ENCODE data around the gene IFI16. TPM values are rescaled to one million over a fixed set of nuclear protein-coding genes. Genes with fewer than 3 reads are reported as not detected.
"Not testable (repeated sequence)": the region's sequence is repeated elsewhere in the genome, so short reads cannot be mapped to it uniquely, and the experiment has no call there.

IFI16 gene
- polyA plus RNA-seq, 2 of the 4 experiments (the other 2 are of a cell fraction): 1.5 to 3.3 TPM

DNA sequence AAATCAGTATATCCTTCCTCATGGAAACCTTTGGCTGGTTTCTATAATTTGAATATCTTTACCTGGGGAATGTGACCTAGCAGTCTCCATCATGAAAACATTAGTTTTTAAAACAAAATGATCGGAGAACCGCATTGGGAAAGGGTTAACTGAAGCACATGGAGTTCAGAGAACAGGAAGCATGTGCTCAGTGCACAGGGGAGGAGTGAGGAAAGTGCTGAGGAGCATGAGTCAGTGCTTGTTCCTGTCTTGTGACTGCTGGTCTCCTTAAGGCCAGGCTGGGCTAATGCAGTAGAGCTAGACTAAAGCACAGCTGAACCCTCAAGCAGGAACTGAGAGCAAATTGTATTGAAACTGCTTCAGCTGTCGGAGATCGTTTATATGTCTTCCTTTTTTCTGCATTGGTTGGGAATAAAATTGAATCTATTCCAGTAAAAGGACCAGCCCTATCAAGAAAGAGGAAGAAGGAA lies 5.8 kb downstream of the IFI16 start:
- Histone ChIP-seq H3K27ac (peak overlapping the region in 1 of 2 experiments; percentile 34; a peak in 1 of 6 replicates), H3K4me1 (no peaks in the 10 kb centered on the region), H3K4me2 (no peak overlapping the region), H3K4me3 (no peak overlapping the region), H3K9me3 (no peaks in the 10 kb centered on the region)
- ATAC-seq (peak; percentile 84 to 95), DNase-seq (ENCODE audit: low read depth in 1 of 2, low spot score in 1 of 2) (peak in 1 of 2 experiments; percentile 65), FAIRE-seq (no peak)
- ChIA-PET POLR2A (no interaction called here), CTCF (no interaction called here)
- TF ChIP-seq TP53 (CRISPR knock-in tag; IDR thresholded peaks at IDR 0.05): no peak
- TF ChIP-seq, protein P1, sequence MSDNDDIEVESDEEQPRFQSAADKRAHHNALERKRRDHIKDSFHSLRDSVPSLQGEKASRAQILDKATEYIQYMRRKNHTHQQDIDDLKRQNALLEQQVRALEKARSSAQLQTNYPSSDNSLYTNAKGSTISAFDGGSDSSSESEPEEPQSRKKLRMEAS (IDR thresholded peaks at IDR 0.05): peak; percentile 80
- no peak for TF ChIP-seq CBX2 (IDR thresholded peaks at IDR 0.05; ENCODE audit: borderline replicate concordance, low read depth)
- TF ChIP-seq, protein P2, sequence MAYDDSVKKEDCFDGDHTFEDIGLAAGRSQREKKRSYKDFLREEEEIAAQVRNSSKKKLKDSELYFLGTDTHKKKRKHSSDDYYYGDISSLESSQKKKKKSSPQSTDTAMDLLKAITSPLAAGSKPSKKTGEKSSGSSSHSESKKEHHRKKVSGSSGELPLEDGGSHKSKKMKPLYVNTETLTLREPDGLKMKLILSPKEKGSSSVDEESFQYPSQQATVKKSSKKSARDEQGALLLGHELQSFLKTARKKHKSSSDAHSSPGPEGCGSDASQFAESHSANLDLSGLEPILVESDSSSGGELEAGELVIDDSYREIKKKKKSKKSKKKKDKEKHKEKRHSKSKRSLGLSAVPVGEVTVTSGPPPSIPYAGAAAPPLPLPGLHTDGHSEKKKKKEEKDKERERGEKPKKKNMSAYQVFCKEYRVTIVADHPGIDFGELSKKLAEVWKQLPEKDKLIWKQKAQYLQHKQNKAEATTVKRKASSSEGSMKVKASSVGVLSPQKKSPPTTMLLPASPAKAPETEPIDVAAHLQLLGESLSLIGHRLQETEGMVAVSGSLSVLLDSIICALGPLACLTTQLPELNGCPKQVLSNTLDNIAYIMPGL (CRISPR knock-in tag; IDR thresholded peaks at IDR 0.05; ENCODE audit: borderline replicate concordance): no peak
- 50% methylated on average over 4 of the region's 4 CpGs for WGBS (ENCODE audit: missing lambda C conversion rate)

GRCh38 chr1:159023723-159024122 lies 14.0 kb downstream of the IFI16 start:
- Histone ChIP-seq H3K4me1 (no peaks in the 10 kb centered on the region), H3K9me3 (no peaks in the 10 kb centered on the region), H3K4me2 (no peak overlapping the region), H3K27ac (no peak overlapping the region), H3K4me3 (no peak overlapping the region)
- ATAC-seq: no peak
- no peak for DNase-seq (ENCODE audit: low read depth in 1 of 2, low spot score in 1 of 2)
- WGBS (ENCODE audit: missing lambda C conversion rate): 53% methylated on average over 10 of the region's 10 CpGs
- no peak for FAIRE-seq
- ChIA-PET CTCF (no interaction called here), POLR2A (no interaction called here)
- TF ChIP-seq CBX8 (IDR thresholded peaks at IDR 0.05): no peak
- TF ChIP-seq, protein P3, sequence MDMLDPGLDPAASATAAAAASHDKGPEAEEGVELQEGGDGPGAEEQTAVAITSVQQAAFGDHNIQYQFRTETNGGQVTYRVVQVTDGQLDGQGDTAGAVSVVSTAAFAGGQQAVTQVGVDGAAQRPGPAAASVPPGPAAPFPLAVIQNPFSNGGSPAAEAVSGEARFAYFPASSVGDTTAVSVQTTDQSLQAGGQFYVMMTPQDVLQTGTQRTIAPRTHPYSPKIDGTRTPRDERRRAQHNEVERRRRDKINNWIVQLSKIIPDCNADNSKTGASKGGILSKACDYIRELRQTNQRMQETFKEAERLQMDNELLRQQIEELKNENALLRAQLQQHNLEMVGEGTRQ (IDR thresholded peaks at IDR 0.05): no peak
- TF ChIP-seq RNF2 (IDR thresholded peaks at IDR 0.05; ENCODE audit: borderline replicate concordance, low read depth): no peak
- TF ChIP-seq SREBF2 (IDR thresholded peaks at IDR 0.05): no peak
- TF ChIP-seq POLR2AphosphoS2 (conservative IDR thresholded peaks at IDR 0.05; ENCODE audit: low read length): no peak
- TF ChIP-seq ESRRA (IDR thresholded peaks at IDR 0.05; ENCODE audit: borderline replicate concordance, low read length): no peak
- no peak for TF ChIP-seq KDM5A (IDR thresholded peaks at IDR 0.05)
- TF ChIP-seq POLR2A (IDR thresholded peaks at IDR 0.05; ENCODE audit: low read length): no peak
- no peak for TF ChIP-seq CTCF (IDR thresholded peaks at IDR 0.05)

GRCh38 chr1:159025043-159025442 lies 15.3 kb downstream of the IFI16 start:
- no peak overlapping the region for H3K4me3 ChIP-seq
- no peak overlapping the region for H3K27ac ChIP-seq
- POLR2A ChIA-PET: no interaction called here
- no peak for TF ChIP-seq HOXA7 (CRISPR knock-in tag; IDR thresholded peaks at IDR 0.05)
- TF ChIP-seq ZC3H11A (IDR thresholded peaks at IDR 0.05): no peak
- no peak for TF ChIP-seq ELK1 (IDR thresholded peaks at IDR 0.05; ENCODE audit: low read depth, low read length)
- TF ChIP-seq ZSCAN20 (CRISPR knock-in tag; IDR thresholded peaks at IDR 0.05): no peak
- TF ChIP-seq, protein P2 (CRISPR knock-in tag; IDR thresholded peaks at IDR 0.05; ENCODE audit: borderline replicate concordance): no peak
- TF ChIP-seq MYC (IDR thresholded peaks at IDR 0.05; ENCODE audit: borderline replicate concordance, low read length): no peak
- TF ChIP-seq RFX5 (IDR thresholded peaks at IDR 0.05): no peak
- no peak for TF ChIP-seq KDM5A (IDR thresholded peaks at IDR 0.05)
- TF ChIP-seq HOXB13 (CRISPR knock-in tag; IDR thresholded peaks at IDR 0.05; ENCODE audit: low read depth): no peak
- no peak for TF ChIP-seq BCL3 (IDR thresholded peaks at IDR 0.05)
- no peak for TF ChIP-seq HOXB5 (CRISPR knock-in tag; IDR thresholded peaks at IDR 0.05)
- no peak for TF ChIP-seq HDAC2 (IDR thresholded peaks at IDR 0.05)
- no peak overlapping the region for H3K4me2 ChIP-seq
- ATAC-seq: no peak
- H3K9me3 ChIP-seq: no peaks in the 10 kb centered on the region
- WGBS (ENCODE audit: missing lambda C conversion rate): 69% methylated on average over 7 of the region's 7 CpGs
- FAIRE-seq: no peak
- H3K4me1 ChIP-seq: no peaks in the 10 kb centered on the region
- DNase-seq (ENCODE audit: low read depth in 1 of 2, low spot score in 1 of 2): no peak
- CTCF ChIA-PET: no interaction called here

DNA sequence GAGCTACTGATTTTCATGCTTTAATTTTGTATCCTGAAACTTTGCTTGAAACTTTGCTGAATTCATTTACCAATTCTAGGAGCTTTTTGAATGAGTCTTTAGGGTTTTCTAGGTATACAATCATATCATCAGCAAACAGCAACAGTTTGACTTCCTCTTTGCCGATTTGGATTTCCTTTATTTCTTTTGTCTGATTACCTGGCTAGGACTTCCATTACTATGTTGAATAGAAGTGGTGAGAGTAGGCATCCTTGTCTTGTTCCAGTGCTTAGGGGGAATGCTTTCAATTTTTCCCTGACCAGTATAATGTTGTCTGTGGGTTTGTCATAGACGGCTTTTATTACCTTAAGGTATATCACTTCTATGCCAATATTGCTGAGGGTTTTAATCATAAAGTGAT lies 17.1 kb downstream of the IFI16 start:
- POLR2A ChIA-PET; H3K9me3 ChIP-seq; H3K4me1 ChIP-seq; ATAC-seq; H3K4me2 ChIP-seq; H3K27ac ChIP-seq; H3K4me3 ChIP-seq; FAIRE-seq; DNase-seq (ENCODE audit: low read depth in 1 of 2, low spot score in 1 of 2); CTCF ChIA-PET: not testable (repeated sequence)
- 78% methylated on average over 2 of the region's 2 CpGs for WGBS (ENCODE audit: missing lambda C conversion rate)
